Measurements from ENCODE around the gene NDUFV2.
"Not testable (repeated sequence)": the region's sequence is repeated elsewhere in the genome, so short reads cannot be mapped to it uniquely, and the experiment has no call there.

Gene NDUFV2

GRCh38 chr18:9090578-9090977 lies 11.9 kb upstream of the NDUFV2 start:
- no peak overlapping the region for H3K27ac ChIP-seq
- TF ChIP-seq, protein P1, sequence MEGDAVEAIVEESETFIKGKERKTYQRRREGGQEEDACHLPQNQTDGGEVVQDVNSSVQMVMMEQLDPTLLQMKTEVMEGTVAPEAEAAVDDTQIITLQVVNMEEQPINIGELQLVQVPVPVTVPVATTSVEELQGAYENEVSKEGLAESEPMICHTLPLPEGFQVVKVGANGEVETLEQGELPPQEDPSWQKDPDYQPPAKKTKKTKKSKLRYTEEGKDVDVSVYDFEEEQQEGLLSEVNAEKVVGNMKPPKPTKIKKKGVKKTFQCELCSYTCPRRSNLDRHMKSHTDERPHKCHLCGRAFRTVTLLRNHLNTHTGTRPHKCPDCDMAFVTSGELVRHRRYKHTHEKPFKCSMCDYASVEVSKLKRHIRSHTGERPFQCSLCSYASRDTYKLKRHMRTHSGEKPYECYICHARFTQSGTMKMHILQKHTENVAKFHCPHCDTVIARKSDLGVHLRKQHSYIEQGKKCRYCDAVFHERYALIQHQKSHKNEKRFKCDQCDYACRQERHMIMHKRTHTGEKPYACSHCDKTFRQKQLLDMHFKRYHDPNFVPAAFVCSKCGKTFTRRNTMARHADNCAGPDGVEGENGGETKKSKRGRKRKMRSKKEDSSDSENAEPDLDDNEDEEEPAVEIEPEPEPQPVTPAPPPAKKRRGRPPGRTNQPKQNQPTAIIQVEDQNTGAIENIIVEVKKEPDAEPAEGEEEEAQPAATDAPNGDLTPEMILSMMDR (IDR thresholded peaks at IDR 0.05) = no peak
- H3K4me3 ChIP-seq = no peak overlapping the region
- DNase-seq (ENCODE audit: low spot score) = no peak

DNA sequence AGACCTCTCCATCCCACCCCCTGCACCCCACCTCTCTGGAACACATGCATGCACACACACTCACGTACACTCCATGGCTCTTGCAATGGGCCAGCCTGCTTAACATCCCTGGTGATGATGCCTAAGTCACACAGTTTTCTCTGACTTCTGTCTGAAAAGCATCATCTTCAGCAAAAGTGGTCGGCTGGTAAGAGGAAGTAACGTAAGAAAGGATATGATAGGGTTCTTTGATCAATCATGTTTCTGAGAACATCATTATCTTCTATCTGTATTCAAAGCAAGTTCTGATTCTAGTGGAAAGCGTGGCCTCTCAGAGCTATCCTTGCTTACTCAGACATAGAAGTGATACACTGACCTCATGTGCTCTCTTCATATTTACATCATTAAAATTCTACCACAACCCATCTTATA lies 11.4 kb upstream of the NDUFV2 start:
- Histone ChIP-seq H3K27ac (no peak overlapping the region), H3K4me3 (no peak overlapping the region)
- no peak for DNase-seq (ENCODE audit: low spot score)
- TF ChIP-seq, protein P1 (IDR thresholded peaks at IDR 0.05) = no peak

DNA sequence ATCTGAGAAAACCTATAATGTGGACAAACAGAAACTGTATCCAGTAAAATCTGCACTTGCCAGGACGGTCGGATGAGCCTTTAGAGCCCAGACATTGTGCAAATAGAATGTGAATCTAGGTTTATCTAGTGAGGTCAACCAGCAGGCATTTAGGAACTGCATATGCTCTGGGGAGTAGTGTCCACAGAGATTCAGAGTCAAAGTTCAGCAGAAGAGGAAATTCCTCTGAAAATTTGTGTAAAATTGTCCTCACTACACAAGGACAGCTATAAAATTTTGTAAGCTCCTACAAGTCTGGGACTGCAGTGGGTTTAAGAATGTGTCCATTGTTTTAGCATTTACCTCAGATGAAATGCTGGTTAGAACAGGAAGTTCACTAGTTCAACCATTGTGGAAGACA lies 9.8 kb upstream of the NDUFV2 start:
- H3K4me3 ChIP-seq = no peak overlapping the region
- no peak overlapping the region for H3K27ac ChIP-seq
- TF ChIP-seq, protein P1 (IDR thresholded peaks at IDR 0.05) = no peak
- no peak for DNase-seq (ENCODE audit: low spot score)

DNA sequence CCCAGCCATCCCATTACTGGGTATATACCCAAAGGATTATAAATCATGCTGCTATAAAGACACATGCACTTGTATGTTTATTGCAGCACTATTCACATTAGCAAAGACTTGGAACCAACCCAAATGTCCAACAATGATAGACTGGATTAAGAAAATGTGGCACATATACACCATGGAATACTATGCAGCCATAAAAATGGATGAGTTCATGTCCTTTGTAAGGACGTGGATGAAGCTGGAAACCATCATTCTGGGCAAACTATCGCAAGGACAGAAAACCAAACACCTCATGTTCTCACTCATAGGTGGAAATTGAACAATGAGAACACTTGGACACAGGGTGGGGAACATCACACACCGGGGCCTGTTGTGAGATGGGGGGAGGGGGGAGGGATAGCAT lies 9.4 kb upstream of the NDUFV2 start:
- not testable (repeated sequence) for H3K27ac ChIP-seq, H3K4me3 ChIP-seq

GRCh38 chr18:9094307-9095226 lies 7.9 kb upstream of the NDUFV2 start:
- no peak for DNase-seq (ENCODE audit: low spot score)
- H3K27ac ChIP-seq = no peak overlapping the region
- TF ChIP-seq, protein P1 (IDR thresholded peaks at IDR 0.05) = no peak
- no peak overlapping the region for H3K4me3 ChIP-seq

More for the DNA sequence above, 9.4 kb upstream of the NDUFV2 start:
- not testable (repeated sequence) for DNase-seq (ENCODE audit: low spot score)

DNA sequence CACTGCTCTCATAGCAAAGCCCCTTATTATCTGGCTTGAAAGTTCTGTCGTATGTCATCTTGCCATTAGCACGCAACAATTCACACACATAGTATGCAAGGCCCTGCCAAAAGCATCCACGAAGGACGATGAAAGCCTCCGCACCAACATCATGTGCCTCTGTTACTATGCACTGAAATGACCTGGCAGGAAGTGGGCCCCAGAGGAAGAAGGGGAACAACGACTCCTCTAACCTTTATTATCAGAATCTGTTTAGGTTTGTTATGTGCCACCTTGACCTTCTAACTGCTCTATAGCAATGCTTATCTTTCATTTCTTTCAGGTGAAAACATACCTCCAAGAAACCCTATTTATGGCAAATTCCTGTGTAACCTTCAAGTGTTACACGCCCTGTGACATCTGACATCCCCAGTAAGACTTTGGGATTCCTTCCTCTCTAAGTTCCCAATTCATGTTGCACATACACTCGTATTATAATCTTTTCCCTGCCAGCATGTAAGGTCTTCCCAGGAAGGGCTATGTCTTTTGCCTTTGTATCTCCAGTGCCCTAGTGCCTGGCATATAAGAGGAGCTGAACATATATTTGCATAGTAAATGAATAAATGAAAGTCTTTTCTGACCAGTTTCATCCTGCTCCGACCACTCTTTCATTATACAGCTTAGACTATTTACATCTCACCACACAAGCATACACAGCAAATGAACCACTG lies 7.0 kb upstream of the NDUFV2 start:
- DNase-seq (ENCODE audit: low spot score) = no peak
- Histone ChIP-seq H3K4me3 (no peak overlapping the region), H3K27ac (no peak overlapping the region)
- TF ChIP-seq, protein P1 (IDR thresholded peaks at IDR 0.05) = no peak

GRCh38 chr18:9096007-9096371 lies 6.5 kb upstream of the NDUFV2 start:
- H3K27ac ChIP-seq = no peak overlapping the region
- no peak for DNase-seq (ENCODE audit: low spot score)
- no peak overlapping the region for H3K4me3 ChIP-seq
- TF ChIP-seq, protein P1 (IDR thresholded peaks at IDR 0.05) = no peak
